Stimulated activated CD4-positive, alpha-beta T cell treated with anti-CD3 and anti-CD28 coated beads, Interleukin-1b, Interleukin-23, amount 100 ng/mL, for 24 hours (primary cell): ENCODE measurements around the gene IFNLR1.

Experiments
- DNase-seq, 4 experiments: peaks; one replicate each; pipeline ENCODE4 v3.0.0-alpha.2; 2020; ENCODE audit warnings: low read depth in 4 of 4, low spot score in 1 of 4

Gene IFNLR1

GRCh38 chr1:24107462-24108138, 79.5 kb downstream of the IFNLR1 start:
- DNase-seq: no peak

- DNase-seq: no peak
Observed at GRCh38 chr1:24105368-24106160, 81.5 kb downstream of the IFNLR1 start.

GRCh38 chr1:24104854-24105253, 82.2 kb downstream of the IFNLR1 start:
- no peak for DNase-seq
